ENCODE measurements around the gene BEST4.
A peak's percentile ranks its signal among the peaks of the same experiment; 100 is the strongest.
"Not testable (repeated sequence)": the region's sequence is repeated elsewhere in the genome, so short reads cannot be mapped to it uniquely, and the experiment has no call there.

BEST4 gene

GRCh38 chr1:44776730-44777068 is 11.3 kb downstream of the BEST4 start:
- no peak for DNase-seq

GRCh38 chr1:44775930-44776729 is 11.8 kb downstream of the BEST4 start:
- DNase-seq: no peak

GRCh38 chr1:44775078-44775929 is 12.7 kb downstream of the BEST4 start, which contains the start of gene RPS8:
Gene RPS8, plus strand, starts transcription at chr1:44775540. Its CDS starts 57 bp downstream, at chr1:44775597.
- peak; percentile 94 for DNase-seq

GRCh38 chr1:44766421-44766820 is 21.5 kb downstream of the BEST4 start:
- not testable (repeated sequence) for DNase-seq

GRCh38 chr1:44760876-44761275 is 27.1 kb downstream of the BEST4 start:
- no peak for DNase-seq

GRCh38 chr1:44759077-44759476 is 28.9 kb downstream of the BEST4 start:
- DNase-seq: no peak

- no peak for DNase-seq
These were observed 30.6 kb downstream of the BEST4 start for GRCh38 chr1:44757420-44757819.

GRCh38 chr1:44747878-44748277 is 40.1 kb downstream of the BEST4 start:
- no peak for DNase-seq

GRCh38 chr1:44743211-44743610 is 44.8 kb downstream of the BEST4 start:
- DNase-seq: no peak

GRCh38 chr1:44740179-44740617 is 47.8 kb downstream of the BEST4 start:
- DNase-seq: no peak

- peak; percentile 99 for DNase-seq
These were observed 48.4 kb downstream of the BEST4 start, which contains the start of gene KIF2C for GRCh38 chr1:44739307-44740178. Gene KIF2C, plus strand, starts transcription at chr1:44739837. Its CDS starts 96 bp downstream, at chr1:44739933.

GRCh38 chr1:44738953-44739306 is 49.0 kb downstream of the BEST4 start:
- not testable (repeated sequence) for DNase-seq

- no peak for DNase-seq
These were observed 52.0 kb downstream of the BEST4 start for GRCh38 chr1:44735992-44736391.

- DNase-seq: no peak
These were observed 54.2 kb downstream of the BEST4 start for GRCh38 chr1:44733784-44734183.

Measured in NCI-H526 treated with DMSO at 0.1 percent for 48 hours (cell line).